Breast epithelium (tissue), 3 donors: Measurements from ENCODE around the gene RNF112.

Source experiments
- POLR2A ChIP-seq: fragments of 450-650 bp; IDR thresholded peaks from one replicate; pipeline ENCODE4 v1.6.1; 2016; ENCODE audit warnings: antibody characterized with exemption, mild to moderate bottlenecking, moderate library complexity
- POLR2AphosphoS5 ChIP-seq, 3 donors: sonication (generic); formaldehyde crosslinking; IDR thresholded peaks; one replicate each; pipeline ENCODE4 v1.6.1; 2017; ENCODE audit warnings: antibody characterized with exemption in 3 of 3
- TF ChIP-seq, protein P1 (sequence below), 3 donors: fragments of 450-650 bp; IDR thresholded peaks; one replicate each; pipeline ENCODE4 v1.5.1; 2016 to 2017; ENCODE audit warnings: antibody characterized with exemption in 3 of 3, mild to moderate bottlenecking in 3 of 3, moderate library complexity in 3 of 3

DNA sequence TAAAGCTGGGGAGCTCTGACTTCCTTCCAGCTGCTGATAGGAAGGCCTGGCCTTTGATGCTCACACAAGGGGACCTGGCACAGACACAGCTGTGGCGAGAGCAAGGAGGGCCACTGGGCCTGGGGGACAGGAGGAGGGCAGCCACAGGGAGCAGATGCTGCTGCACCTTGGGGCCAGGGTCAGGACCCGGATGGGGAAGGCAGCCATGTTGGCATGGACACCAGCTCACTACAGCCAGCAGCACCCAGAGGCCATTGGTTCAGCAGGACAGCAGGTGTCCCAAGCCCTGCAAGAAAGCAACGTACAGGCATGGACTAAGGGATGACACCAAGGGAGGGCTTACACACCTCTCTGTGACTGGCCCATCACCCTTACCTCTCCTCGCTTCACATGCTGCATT is 8.0 kb upstream of the RNF112 start:
- TF ChIP-seq, protein P1, sequence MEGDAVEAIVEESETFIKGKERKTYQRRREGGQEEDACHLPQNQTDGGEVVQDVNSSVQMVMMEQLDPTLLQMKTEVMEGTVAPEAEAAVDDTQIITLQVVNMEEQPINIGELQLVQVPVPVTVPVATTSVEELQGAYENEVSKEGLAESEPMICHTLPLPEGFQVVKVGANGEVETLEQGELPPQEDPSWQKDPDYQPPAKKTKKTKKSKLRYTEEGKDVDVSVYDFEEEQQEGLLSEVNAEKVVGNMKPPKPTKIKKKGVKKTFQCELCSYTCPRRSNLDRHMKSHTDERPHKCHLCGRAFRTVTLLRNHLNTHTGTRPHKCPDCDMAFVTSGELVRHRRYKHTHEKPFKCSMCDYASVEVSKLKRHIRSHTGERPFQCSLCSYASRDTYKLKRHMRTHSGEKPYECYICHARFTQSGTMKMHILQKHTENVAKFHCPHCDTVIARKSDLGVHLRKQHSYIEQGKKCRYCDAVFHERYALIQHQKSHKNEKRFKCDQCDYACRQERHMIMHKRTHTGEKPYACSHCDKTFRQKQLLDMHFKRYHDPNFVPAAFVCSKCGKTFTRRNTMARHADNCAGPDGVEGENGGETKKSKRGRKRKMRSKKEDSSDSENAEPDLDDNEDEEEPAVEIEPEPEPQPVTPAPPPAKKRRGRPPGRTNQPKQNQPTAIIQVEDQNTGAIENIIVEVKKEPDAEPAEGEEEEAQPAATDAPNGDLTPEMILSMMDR (IDR thresholded peaks at IDR 0.05) = no peak
- no peak for TF ChIP-seq POLR2A
- TF ChIP-seq POLR2AphosphoS5 (IDR thresholded peaks at IDR 0.05) = no peak
